Heart left ventricle (tissue), 16 donors: ENCODE measurements around the gene EI24. TPM values are rescaled to one million over a fixed set of nuclear protein-coding genes. Genes with fewer than 3 reads are reported as not detected.
"Not testable (repeated sequence)": the region's sequence is repeated elsewhere in the genome, so short reads cannot be mapped to it uniquely, and the experiment has no call there.

Experiments used
- ATAC-seq, 4 donors: fragments of 200-7000 bp; cut with Tn5 transposase; one replicate each; pipeline ENCODE4 v1.9.1; 2020 to 2022; ENCODE audit warnings: moderate library complexity in 4 of 4, mild to moderate bottlenecking in 3 of 4, moderate number of reproducible peaks in 1 of 4
- DNase-seq, 5 donors: peaks; one replicate each; pipeline ENCODE4 v3.0.0-alpha.2; 2020
- H3K27ac ChIP-seq, 12 donors: fragments of 200-600 bp; sonication (generic) in 4 of 12; one replicate each; pipeline versions ENCODE4 v1.5.0 to v1.8.0; 2016 to 2022; ENCODE audit warnings: mild to moderate bottlenecking in 2 of 12
- H3K27me3 ChIP-seq, 9 donors: fragments of 200-600 bp; sonication (generic) in 2 of 9; one replicate each; pipeline versions ENCODE4 v1.5.1 to v1.8.0; 2016 to 2022; ENCODE audit warnings: mild to moderate bottlenecking in 3 of 9
- H3K36me3 ChIP-seq, 9 donors: fragments of 200-600 bp; sonication (generic) in 2 of 9; one replicate each; pipeline versions ENCODE4 v1.5.0 to v1.8.0; 2018 to 2022; ENCODE audit warnings: mild to moderate bottlenecking in 2 of 9
- H3K4me1 ChIP-seq, 12 donors: fragments of 200-600 bp; sonication (generic) in 4 of 12; one replicate each; pipeline versions ENCODE4 v1.5.0 to v1.8.0; 2016 to 2022; ENCODE audit warnings: mild to moderate bottlenecking in 3 of 12
- H3K4me3 ChIP-seq, 12 donors: fragments of 200-600 bp; sonication (generic) in 4 of 12; one replicate each; pipeline versions ENCODE4 v1.5.0 to v1.8.0; 2017 to 2022; ENCODE audit warnings: mild to moderate bottlenecking in 9 of 12, moderate library complexity in 4 of 12
- H3K9me3 ChIP-seq, 12 donors: fragments of 200-600 bp; sonication (generic) in 4 of 12; one replicate each; pipeline versions ENCODE4 v1.5.0 to v1.8.0; 2016 to 2022; ENCODE audit warnings: mild to moderate bottlenecking in 1 of 12
- CTCF ChIP-seq, 12 donors: fragments of 200-600 bp; sonication (generic) in 4 of 12; IDR thresholded peaks; one replicate each; pipeline versions ENCODE4 v1.5.0 to v1.8.0; 2018 to 2022; ENCODE audit warnings: antibody characterized with exemption in 12 of 12, mild to moderate bottlenecking in 5 of 12
- POLR2A ChIP-seq, 2 donors: fragments of 450-650 bp; IDR thresholded peaks; one replicate each; pipeline ENCODE4 v1.6.1; 2017; ENCODE audit warnings: antibody characterized with exemption in 2 of 2, mild to moderate bottlenecking in 2 of 2, moderate library complexity in 2 of 2
- WGBS, 4 donors: extraction: QIAGEN DNeasy Blood & Tissue Kit in 2 of 4; methylation state at CpG; one replicate each; pipeline versions ENCODE4 v1.1.5 to v1.1.7; 2013 to 2018; 5-methylcytosine and 5-hydroxymethylcytosine counted together
- intact Hi-C, 10 donors: fragments of 100-400 bp; cut with DNase I; formaldehyde crosslinking; loops; one replicate each; pipeline versions ENCODE4 v1.11.1 to v1.14.2; 2022
- polyA plus RNA-seq, 2 donors: library from polyadenylated mRNA; stranded (reverse); fragments of 200-250 nt; gene quantifications; one replicate each; pipeline ENCODE4 v1.2.3, GENCODE V29; 2013
- total RNA-seq, 9 donors: library from RNA; depleted of rRNA in 2 of 9; stranded (reverse); fragments of >200 nt in 2 of 9; fragmentation: NEBNext Ultra II Directional in 3 of 9; extraction: Animal tissue kit (Norgen Biotek cat#: 25700) in 3 of 9; gene quantifications; one replicate each; pipeline versions ENCODE4 v1.1.0 to v1.2.4, GENCODE V29; 2016 to 2023
- donor health status: ischemic (EF 13 %, LVEDD 7.1; RV severe dilation, severe dysfunction).
- donor health status: healthy with polysubstance abuse.
- donor health status: DM: no; HTN: yes; CAD: no.
- donor health status: DM: no; HTN: no; CAD: no.
- donor health status: ischemic (EF 25% LVEDD 6.9; RV normal size, moderate dysfunction).
- donor health status: ischemic (EF 25% LVEDD 5.7; RV mildly dilated, moderate dysfunction).
- donor health status: healthy.
- donor health status: DM: yes; HTN: yes; CAD: no.
- donor health status: ischemic (EF 35%, LVEDD 5.7; RV mildly dilated, moderate dysfunction).
- donor health status: nonischemic (EF 11% LVEDD 7.7; RV severe dilation, severe dysfunction).
- donor health status: DM: yes; HTN: yes; CAD: no.
- donor health status: PGD.
- donor health status: ischemic (EF 29% LVEDD 5.4; RV normal size, mild dysfunction).
- donor health status: nonischemic (EF 23%, LVEDD 6.1; RV moderate dilation, normal function).

The EI24 gene
- total and polyA plus RNA-seq, 11 donors = 20.6 to 125 (median 53.8) TPM

- Histone ChIP-seq H3K4me3 (no peak overlapping the region), H3K9me3 (no peaks in the 10 kb centered on the region), H3K36me3 (no peaks in the 10 kb centered on the region), H3K4me1 (peaks cover 0 to 18% (median 10%) of the 10 kb centered on the region in 12 donors), H3K27me3 (no peaks in the 10 kb centered on the region), H3K27ac (no peak overlapping the region)
- WGBS, 4 donors = 96 to 100% (median 97%) methylated on average over 3 to 4 of the region's 4 CpGs
- intact Hi-C loops = loop anchor here in 2 of 10 donors (10.0 kb wide), 2 partner anchors 59 to 309 kb away; partner anchors contain the start of gene CHEK1 (in 1 of the 2)
- peak in 1 of 5 donors; percentile 16 for DNase-seq
- no peak for ATAC-seq
- TF ChIP-seq CTCF (IDR thresholded peaks at IDR 0.05) (no peak), POLR2A (IDR thresholded peaks at IDR 0.05) (no peak)
Measured at GRCh38 chr11:125566235-125566634, 3.0 kb upstream of the EI24 start.

- no peaks in the 10 kb centered on the region for H3K9me3 ChIP-seq
- intact Hi-C loops = loop anchor here in 6 of 10 donors (1.0 to 10.0 kb wide), 6 partner anchors 22 to 615 kb away; partner anchors contain the start of genes CHEK1 (in 3 of the 6), CCDC15 (in 1 of the 6) and STT3A (in 1 of the 6)
- no peak for TF ChIP-seq POLR2A (IDR thresholded peaks at IDR 0.05)
- no peak for TF ChIP-seq CTCF (IDR thresholded peaks at IDR 0.05)
- H3K27ac ChIP-seq = peak overlapping the region; percentile 71 to 93 (median 87)
- ATAC-seq (no peak), DNase-seq (no peak)
- peaks cover 0 to 22% (median 10%) of the 10 kb centered on the region in 12 donors for H3K4me1 ChIP-seq
- no peaks in the 10 kb centered on the region for H3K27me3 ChIP-seq
- H3K4me3 ChIP-seq = peak overlapping the region; percentile 84 to 100 (median 96)
- peaks cover 0 to 31% (median 26%) of the 10 kb centered on the region in 9 donors for H3K36me3 ChIP-seq
- WGBS, 4 donors = 1 to 3% (median 2%) methylated on average over 7 to 9 of the region's 9 CpGs
Measured at GRCh38 chr11:125569915-125570621, 791 bp downstream of the EI24 start.

GRCh38 chr11:125570952-125571351 is 1.7 kb downstream of the EI24 start:
- no peaks in the 10 kb centered on the region for H3K9me3 ChIP-seq
- H3K4me3 ChIP-seq = peak overlapping the region in 2 of 12 donors; percentile 23 to 91
- no peak for DNase-seq
- ATAC-seq = no peak
- intact Hi-C loops = loop anchor here in 2 of 10 donors (5.0 to 10.0 kb wide), 2 partner anchors 56 to 616 kb away; partner anchors contain the start of genes CCDC15 (in 1 of the 2) and CHEK1 (in 1 of the 2)
- H3K27me3 ChIP-seq = no peaks in the 10 kb centered on the region
- no peak for TF ChIP-seq POLR2A (IDR thresholded peaks at IDR 0.05)
- no peak for TF ChIP-seq CTCF (IDR thresholded peaks at IDR 0.05)
- peaks cover 0 to 39% (median 35%) of the 10 kb centered on the region in 9 donors for H3K36me3 ChIP-seq
- H3K4me1 ChIP-seq = peaks cover 0 to 22% (median 10%) of the 10 kb centered on the region in 12 donors
- H3K27ac ChIP-seq = no peak overlapping the region
- WGBS, 4 donors = 73 to 83% (median 79%) methylated on average over 2 of the region's 2 CpGs

- TF ChIP-seq POLR2A (IDR thresholded peaks at IDR 0.05) (no peak), CTCF (IDR thresholded peaks at IDR 0.05) (no peak)
- Histone ChIP-seq H3K9me3 (no peaks in the 10 kb centered on the region), H3K4me3 (no peak overlapping the region), H3K27me3 (no peaks in the 10 kb centered on the region), H3K4me1 (peaks cover 0 to 22% (median 10%) of the 10 kb centered on the region in 12 donors), H3K27ac (no peak overlapping the region), H3K36me3 (peaks cover 2 to 59% (median 55%) of the 10 kb centered on the region in 9 donors)
- ATAC-seq = no peak
- 83 to 86% (median 85%) methylated on average over 5 of the region's 5 CpGs for WGBS, 4 donors
- intact Hi-C loops = loop anchor here in 2 of 10 donors (5.0 to 10.0 kb wide), 2 partner anchors 54 to 618 kb away; partner anchors contain the start of genes CCDC15 (in 1 of the 2) and CHEK1 (in 1 of the 2)
- no peak for DNase-seq
Measured at GRCh38 chr11:125572916-125573315, 3.6 kb downstream of the EI24 start.

- H3K36me3 ChIP-seq = peaks cover 2 to 100% (median 98%) of the 10 kb centered on the region in 9 donors
- not testable (repeated sequence) for DNase-seq, ATAC-seq, H3K4me1 ChIP-seq, H3K27ac ChIP-seq, H3K4me3 ChIP-seq, H3K9me3 ChIP-seq, H3K27me3 ChIP-seq
- WGBS, 4 donors = 94 to 96% (median 96%) methylated on average over 14 of the region's 14 CpGs
- intact Hi-C loops = loop anchor here in 2 of 10 donors (5.0 to 10.0 kb wide), 2 partner anchors 45 to 622 kb away; partner anchors contain the start of gene CCDC15 (in 1 of the 2)
Measured at GRCh38 chr11:125577181-125577580, 7.9 kb downstream of the EI24 start.
